ENCODE data around the gene PPP4R3A.
"Not testable (repeated sequence)": the region's sequence is repeated elsewhere in the genome, so short reads cannot be mapped to it uniquely, and the experiment has no call there.

Gene PPP4R3A

DNA sequence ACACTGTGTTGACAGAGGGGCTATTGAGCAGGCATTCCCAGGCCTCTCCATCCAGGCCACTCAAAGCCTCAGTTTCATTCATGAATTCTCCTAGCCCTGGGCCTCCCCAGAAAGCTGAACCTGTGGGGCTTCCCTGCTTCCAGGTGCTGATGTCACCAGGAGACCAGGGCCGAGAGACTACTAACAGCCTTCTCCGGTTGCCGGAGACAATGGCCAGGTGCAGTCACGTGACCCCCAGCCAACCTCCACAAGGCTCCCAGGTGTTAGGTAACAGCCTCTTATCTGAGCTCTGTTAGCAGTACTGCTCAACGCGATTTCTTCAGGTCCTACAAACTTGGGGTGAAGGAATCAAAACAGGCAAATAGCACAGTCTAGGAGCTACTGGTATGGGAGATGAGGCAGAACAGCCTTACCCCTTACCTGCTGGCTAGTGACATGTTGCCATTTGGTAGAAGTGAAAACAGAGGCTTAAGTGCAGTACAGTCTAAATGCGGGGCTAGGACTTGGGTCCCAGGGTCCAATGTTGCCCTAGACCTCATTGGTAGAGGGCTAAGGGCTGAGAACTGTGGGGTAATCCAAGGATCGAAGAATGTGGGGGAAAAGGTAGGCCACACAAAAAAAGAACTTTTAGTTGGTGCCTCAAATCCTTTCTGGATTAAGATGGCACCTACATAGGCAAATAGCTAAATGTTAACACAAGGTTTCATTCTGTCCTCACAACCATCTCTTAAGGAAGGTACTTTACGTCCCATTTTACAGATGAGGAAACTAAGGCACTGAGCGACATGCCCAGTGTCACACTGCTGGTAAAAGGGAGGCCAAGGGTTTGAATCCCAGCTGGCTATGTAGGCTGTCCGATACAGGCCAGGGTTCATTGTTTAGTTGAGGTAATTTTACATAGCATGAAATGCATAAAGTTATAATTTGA lies 96.3 kb downstream of the PPP4R3A start:
- intact Hi-C loops (cut with DNase I) = no loop called here

GRCh38 chr14:91412939-91413338 lies 97.2 kb downstream of the PPP4R3A start:
- DNase-seq = no peak
- intact Hi-C loops (cut with DNase I) = no loop called here

More for the DNA sequence above, 96.3 kb downstream of the PPP4R3A start:
- DNase-seq = no peak

DNA sequence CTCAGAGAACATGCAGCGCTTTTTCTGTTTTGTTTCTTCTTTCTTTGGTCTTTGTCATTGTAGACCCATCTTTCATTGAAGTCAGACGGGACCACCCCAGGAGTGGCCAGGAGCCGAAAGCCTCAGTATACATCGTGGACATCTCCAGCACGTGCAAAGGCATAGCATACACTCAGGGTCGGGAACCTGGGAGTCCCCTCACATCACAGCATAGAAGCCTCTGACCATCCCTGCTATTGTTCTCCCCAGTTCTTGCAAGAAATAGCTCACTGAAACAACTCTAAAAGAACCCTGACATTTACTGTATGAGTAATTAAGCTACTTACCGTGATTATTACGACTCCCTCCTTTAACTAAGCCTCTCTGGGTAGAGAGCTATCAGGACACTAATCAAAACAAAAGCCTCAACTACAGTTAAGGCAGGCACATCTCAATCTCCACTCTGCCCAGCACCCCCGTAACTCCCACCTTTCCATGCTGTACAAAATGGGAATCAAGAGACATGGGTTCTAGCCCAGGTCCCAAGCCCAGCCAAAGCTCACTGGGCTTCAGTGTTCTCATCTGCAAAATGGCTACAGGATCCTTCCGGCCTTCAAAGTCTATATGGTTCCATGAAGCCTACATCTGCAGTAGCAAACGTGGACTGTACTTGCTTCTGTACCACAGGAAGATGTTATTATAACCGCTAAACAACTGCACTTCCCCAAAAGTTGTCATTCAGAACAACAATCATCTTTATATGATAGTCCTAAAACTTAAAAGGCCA lies 99.2 kb downstream of the PPP4R3A start:
- peak in 1 of 10 donors; percentile 59 for DNase-seq
- intact Hi-C loops (cut with DNase I) = no loop called here

DNA sequence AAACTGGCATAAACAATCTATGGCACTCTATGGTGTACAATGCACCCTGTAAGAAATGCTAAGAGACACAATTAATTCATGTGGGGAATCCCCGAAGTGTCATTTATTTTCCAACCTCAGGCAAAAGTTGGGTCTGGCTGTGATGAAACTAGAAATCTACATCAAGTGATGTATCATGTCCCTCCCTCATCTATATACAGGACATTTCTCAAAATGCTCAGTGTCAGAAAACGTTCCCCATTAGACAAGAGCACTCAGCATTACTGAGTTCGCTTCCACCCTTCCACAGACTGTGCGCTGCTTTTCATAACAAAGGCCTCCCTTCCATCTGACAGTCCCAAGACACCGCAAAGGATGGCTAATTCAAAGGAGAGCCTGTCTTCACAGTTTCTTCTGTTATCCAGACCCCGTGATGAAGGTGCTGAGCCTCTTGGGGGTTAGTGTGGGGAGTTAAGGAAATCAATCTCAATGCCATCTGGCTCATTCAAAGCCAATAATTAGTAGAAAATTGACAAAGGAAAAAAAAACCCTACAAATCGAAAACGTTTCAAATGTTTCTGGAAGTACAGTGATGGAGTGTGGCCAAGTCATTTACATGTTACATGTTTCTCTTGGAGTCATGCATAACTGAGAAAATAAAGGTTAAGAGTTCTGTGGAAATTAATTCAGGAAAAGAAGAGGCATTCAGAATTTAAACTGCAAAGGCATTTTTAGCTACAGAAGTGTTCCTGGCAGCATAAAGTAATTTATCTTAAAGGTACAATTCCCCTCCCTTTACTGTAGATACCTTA lies 100.0 kb downstream of the PPP4R3A start:
- no peak for DNase-seq
- intact Hi-C loops (cut with DNase I) = no loop called here

GRCh38 chr14:91409240-91409639 lies 100.9 kb downstream of the PPP4R3A start:
- DNase-seq = peak in 1 of 10 donors; percentile 34
- intact Hi-C loops (cut with DNase I) = not testable (repeated sequence)
